ENCODE data around the gene MARCKS. TPM values are rescaled to one million over a fixed set of nuclear protein-coding genes. Genes with fewer than 3 reads are reported as not detected.

Gene MARCKS
- total and polyA plus RNA-seq, 7 experiments from 2014 or later: 0.05 to 31.6 (median 4.7) TPM; not detected in 2

DNA sequence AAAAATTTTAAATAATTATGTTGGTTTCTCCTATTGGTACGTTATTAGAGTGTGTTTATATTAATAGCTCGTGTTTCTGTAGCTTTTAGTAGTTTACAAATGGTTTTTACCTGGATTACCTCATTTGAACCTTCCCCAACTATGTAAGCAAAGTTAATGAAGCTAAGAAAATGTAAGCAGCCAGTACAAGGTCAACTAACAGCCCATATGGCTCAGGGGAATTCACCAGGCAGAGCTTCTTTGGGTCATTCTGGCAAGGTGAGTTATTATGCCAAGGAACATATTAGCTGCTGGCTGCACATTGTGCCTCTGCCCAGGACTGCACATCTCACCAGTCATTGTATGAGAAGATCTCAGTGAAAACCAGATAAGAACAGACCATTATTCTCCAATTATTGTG, 27.0 kb upstream of the MARCKS start:
- Mint-ChIP-seq H3K27me3 (peaks cover 5 to 27% (median 7%) of the 10 kb centered on the region in 5 donors), H3K36me3 (no peaks in the 10 kb centered on the region), H3K4me3 (no peak overlapping the region), H3K4me1 (no peaks in the 10 kb centered on the region), H3K9me3 (peaks cover 0 to 3% (median 0%) of the 10 kb centered on the region in 11 donors), H3K27ac (no peak overlapping the region)
- H3K4me3 ChIP-seq (ENCODE audit: low read length): no peak overlapping the region
- no peaks in the 10 kb centered on the region for H3K36me3 ChIP-seq (ENCODE audit: control insufficient read depth in 2 of 3, insufficient read depth in 3 of 3, low read length in 3 of 3)
- H3K27me3 ChIP-seq (ENCODE audit: control insufficient read depth in 2 of 2, insufficient read depth in 2 of 2, low read length in 2 of 2): no peaks in the 10 kb centered on the region
- no peaks in the 10 kb centered on the region for H3K4me1 ChIP-seq (ENCODE audit: control insufficient read depth in 2 of 2, insufficient read depth in 2 of 2, low read length in 2 of 2)
- H3K9me3 ChIP-seq (ENCODE audit: control insufficient read depth in 2 of 3, low read length in 3 of 3): no peaks in the 10 kb centered on the region
- intact Hi-C loops (cut with micrococcal nuclease): no loop called here
- no peak for DNase-seq
- CTCF ChIA-PET: no interaction called here
- no peak for ATAC-seq
- POLR2A ChIA-PET: no interaction called here
- no peak overlapping the region for H3K27ac ChIP-seq (ENCODE audit: low read depth, low read length)

DNA sequence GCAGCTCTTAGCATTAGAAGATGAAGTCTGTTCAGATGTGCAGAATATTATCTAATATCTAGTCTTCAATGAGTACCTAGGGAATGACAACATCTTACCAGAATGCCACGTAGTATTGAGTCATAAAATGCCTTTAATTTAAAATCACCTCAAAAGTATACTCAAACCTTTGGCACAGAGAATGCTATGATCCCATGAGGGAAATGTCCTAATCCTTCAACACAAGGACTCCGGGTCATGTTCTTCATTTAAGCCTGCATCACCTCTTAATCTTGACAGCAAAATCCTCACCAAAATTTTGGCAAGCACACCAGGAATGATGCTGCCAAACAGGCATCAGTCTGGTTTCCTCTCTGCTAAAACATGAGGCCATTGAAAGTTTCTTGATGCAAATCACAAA, 23.6 kb upstream of the MARCKS start:
- ChIA-PET CTCF (no interaction called here), POLR2A (no interaction called here)
- ATAC-seq: no peak
- Histone ChIP-seq H3K27me3 (ENCODE audit: control insufficient read depth in 2 of 2, insufficient read depth in 2 of 2, low read length in 2 of 2) (no peaks in the 10 kb centered on the region), H3K9me3 (ENCODE audit: control insufficient read depth in 2 of 3, low read length in 3 of 3) (no peaks in the 10 kb centered on the region), H3K4me1 (ENCODE audit: control insufficient read depth in 2 of 2, insufficient read depth in 2 of 2, low read length in 2 of 2) (no peaks in the 10 kb centered on the region), H3K36me3 (ENCODE audit: control insufficient read depth in 2 of 3, insufficient read depth in 3 of 3, low read length in 3 of 3) (no peaks in the 10 kb centered on the region), H3K4me3 (ENCODE audit: low read length) (no peak overlapping the region), H3K27ac (ENCODE audit: low read depth, low read length) (no peak overlapping the region)
- Mint-ChIP-seq H3K36me3 (no peaks in the 10 kb centered on the region), H3K4me1 (no peaks in the 10 kb centered on the region), H3K27ac (no peak overlapping the region), H3K9me3 (no peaks in the 10 kb centered on the region), H3K4me3 (no peak overlapping the region), H3K27me3 (peaks cover 0 to 16% (median 5%) of the 10 kb centered on the region in 5 donors)
- intact Hi-C loops (cut with micrococcal nuclease): no loop called here
- DNase-seq: no peak

DNA sequence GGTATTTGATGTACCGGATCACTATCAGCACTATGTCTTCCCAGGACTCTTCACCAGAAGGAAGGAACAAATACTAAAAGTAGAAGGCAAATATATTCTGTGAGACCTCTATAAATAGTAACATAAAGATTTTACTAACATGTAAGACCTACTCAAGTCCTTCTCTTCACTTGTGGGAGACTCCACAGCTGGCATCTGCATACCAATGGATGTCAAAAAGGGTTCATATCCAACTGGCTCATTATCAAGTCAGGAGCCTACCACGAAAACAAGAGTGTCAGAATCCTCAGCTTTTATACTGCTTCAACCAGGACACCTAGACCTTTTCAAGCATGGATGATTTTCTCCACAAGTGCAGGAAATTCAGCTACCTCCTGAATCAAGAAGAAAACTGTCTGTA, 20.0 kb upstream of the MARCKS start:
- Histone ChIP-seq H3K27ac (ENCODE audit: low read depth, low read length) (no peak overlapping the region), H3K27me3 (ENCODE audit: control insufficient read depth in 2 of 2, insufficient read depth in 2 of 2, low read length in 2 of 2) (no peaks in the 10 kb centered on the region), H3K9me3 (ENCODE audit: control insufficient read depth in 2 of 3, low read length in 3 of 3) (no peaks in the 10 kb centered on the region), H3K4me3 (ENCODE audit: low read length) (no peak overlapping the region), H3K4me1 (ENCODE audit: control insufficient read depth in 2 of 2, insufficient read depth in 2 of 2, low read length in 2 of 2) (no peaks in the 10 kb centered on the region), H3K36me3 (ENCODE audit: control insufficient read depth in 2 of 3, insufficient read depth in 3 of 3, low read length in 3 of 3) (no peaks in the 10 kb centered on the region)
- DNase-seq: no peak
- no peak overlapping the region for H3K4me3 Mint-ChIP-seq
- no peaks in the 10 kb centered on the region for H3K36me3 Mint-ChIP-seq
- H3K27ac Mint-ChIP-seq: no peak overlapping the region
- intact Hi-C loops (cut with micrococcal nuclease): no loop called here
- ChIA-PET POLR2A (no interaction called here), CTCF (no interaction called here)
- H3K4me1 Mint-ChIP-seq: no peaks in the 10 kb centered on the region
- no peak for ATAC-seq
- peaks cover 3 to 17% (median 8%) of the 10 kb centered on the region in 5 donors for H3K27me3 Mint-ChIP-seq
- H3K9me3 Mint-ChIP-seq: no peaks in the 10 kb centered on the region

- Histone ChIP-seq H3K36me3 (ENCODE audit: control insufficient read depth in 2 of 3, insufficient read depth in 3 of 3, low read length in 3 of 3) (no peaks in the 10 kb centered on the region), H3K4me3 (ENCODE audit: low read length) (no peak overlapping the region), H3K27me3 (ENCODE audit: control insufficient read depth in 2 of 2, insufficient read depth in 2 of 2, low read length in 2 of 2) (peaks cover 0 to 3% of the 10 kb centered on the region in 2 donors), H3K27ac (ENCODE audit: low read depth, low read length) (no peak overlapping the region), H3K9me3 (ENCODE audit: control insufficient read depth in 2 of 3, low read length in 3 of 3) (no peaks in the 10 kb centered on the region), H3K4me1 (ENCODE audit: control insufficient read depth in 2 of 2, insufficient read depth in 2 of 2, low read length in 2 of 2) (no peaks in the 10 kb centered on the region)
- no peaks in the 10 kb centered on the region for H3K4me1 Mint-ChIP-seq
- CTCF ChIA-PET: no interaction called here
- H3K9me3 Mint-ChIP-seq: no peaks in the 10 kb centered on the region
- H3K27me3 Mint-ChIP-seq: peaks cover 15 to 36% (median 20%) of the 10 kb centered on the region in 5 donors
- DNase-seq: no peak
- intact Hi-C loops (cut with micrococcal nuclease): no loop called here
- no peak for ATAC-seq
- no peak overlapping the region for H3K27ac Mint-ChIP-seq
- no peak overlapping the region for H3K4me3 Mint-ChIP-seq
- POLR2A ChIA-PET: no interaction called here
- no peaks in the 10 kb centered on the region for H3K36me3 Mint-ChIP-seq
These were observed 15.0 kb upstream of the MARCKS start for GRCh38 chr6:113842165-113842564.

GRCh38 chr6:113843500-113844073, 13.6 kb upstream of the MARCKS start:
- Mint-ChIP-seq H3K36me3 (no peaks in the 10 kb centered on the region), H3K27me3 (peaks cover 21 to 47% (median 31%) of the 10 kb centered on the region in 5 donors), H3K27ac (no peak overlapping the region), H3K4me3 (no peak overlapping the region), H3K9me3 (no peaks in the 10 kb centered on the region), H3K4me1 (no peaks in the 10 kb centered on the region)
- Histone ChIP-seq H3K4me3 (ENCODE audit: low read length) (no peak overlapping the region), H3K27ac (ENCODE audit: low read depth, low read length) (no peak overlapping the region), H3K9me3 (ENCODE audit: control insufficient read depth in 2 of 3, low read length in 3 of 3) (no peaks in the 10 kb centered on the region), H3K27me3 (ENCODE audit: control insufficient read depth in 2 of 2, insufficient read depth in 2 of 2, low read length in 2 of 2) (peaks cover 0 to 3% of the 10 kb centered on the region in 2 donors), H3K36me3 (ENCODE audit: control insufficient read depth in 2 of 3, insufficient read depth in 3 of 3, low read length in 3 of 3) (no peaks in the 10 kb centered on the region), H3K4me1 (ENCODE audit: control insufficient read depth in 2 of 2, insufficient read depth in 2 of 2, low read length in 2 of 2) (no peaks in the 10 kb centered on the region)
- intact Hi-C loops (cut with micrococcal nuclease): no loop called here
- DNase-seq (no peak), ATAC-seq (no peak)
- POLR2A ChIA-PET: no interaction called here
- CTCF ChIA-PET: no interaction called here

DNA sequence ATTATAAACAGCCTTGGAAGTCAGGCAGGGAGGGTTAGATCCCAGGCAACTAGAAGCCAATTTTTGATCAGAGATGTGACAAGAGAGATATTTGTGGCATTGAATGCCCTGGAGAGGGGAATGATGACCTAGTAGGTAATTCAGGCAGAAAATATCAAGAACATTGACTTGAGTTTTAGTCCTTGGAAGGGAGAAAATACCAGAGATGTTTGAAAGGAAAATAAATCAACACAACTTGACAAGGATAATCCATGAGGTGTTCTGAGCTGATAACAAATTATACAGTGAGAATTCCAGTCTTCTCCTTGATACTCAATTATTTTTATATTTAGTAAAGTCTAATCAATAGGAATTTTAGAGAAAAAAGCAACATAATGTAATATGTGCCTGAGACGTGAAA, 10.6 kb upstream of the MARCKS start:
- no peak overlapping the region for H3K4me3 Mint-ChIP-seq
- no peaks in the 10 kb centered on the region for H3K4me1 Mint-ChIP-seq
- DNase-seq (no peak), ATAC-seq (no peak)
- no peak overlapping the region for H3K27ac Mint-ChIP-seq
- H3K4me1 ChIP-seq (ENCODE audit: control insufficient read depth in 2 of 2, insufficient read depth in 2 of 2, low read length in 2 of 2): no peaks in the 10 kb centered on the region
- no peaks in the 10 kb centered on the region for H3K36me3 Mint-ChIP-seq
- no peaks in the 10 kb centered on the region for H3K36me3 ChIP-seq (ENCODE audit: control insufficient read depth in 2 of 3, insufficient read depth in 3 of 3, low read length in 3 of 3)
- peaks cover 0 to 3% of the 10 kb centered on the region in 2 donors for H3K27me3 ChIP-seq (ENCODE audit: control insufficient read depth in 2 of 2, insufficient read depth in 2 of 2, low read length in 2 of 2)
- H3K4me3 ChIP-seq (ENCODE audit: low read length): no peak overlapping the region
- no peaks in the 10 kb centered on the region for H3K9me3 Mint-ChIP-seq
- POLR2A ChIA-PET: no interaction called here
- H3K27me3 Mint-ChIP-seq: peaks cover 28 to 47% (median 35%) of the 10 kb centered on the region in 5 donors
- H3K27ac ChIP-seq (ENCODE audit: low read depth, low read length): no peak overlapping the region
- CTCF ChIA-PET: interaction anchor here (0.8 kb wide), 1 partner anchor 1505 kb away, joined by 3 read pairs; no protein-coding TSS in a partner anchor
- H3K9me3 ChIP-seq (ENCODE audit: control insufficient read depth in 2 of 3, low read length in 3 of 3): no peaks in the 10 kb centered on the region
- intact Hi-C loops (cut with micrococcal nuclease): no loop called here

GRCh38 chr6:113847447-113847846, 9.7 kb upstream of the MARCKS start:
- no peak overlapping the region for H3K4me3 Mint-ChIP-seq
- DNase-seq: no peak
- no peaks in the 10 kb centered on the region for H3K4me1 Mint-ChIP-seq
- no peaks in the 10 kb centered on the region for H3K36me3 Mint-ChIP-seq
- intact Hi-C loops (cut with micrococcal nuclease): no loop called here
- POLR2A ChIA-PET: no interaction called here
- H3K9me3 Mint-ChIP-seq: peaks cover 0 to 3% (median 0%) of the 10 kb centered on the region in 11 donors
- H3K27me3 Mint-ChIP-seq: peaks cover 31 to 53% (median 40%) of the 10 kb centered on the region in 5 donors
- Histone ChIP-seq H3K27ac (ENCODE audit: low read depth, low read length) (no peak overlapping the region), H3K9me3 (ENCODE audit: control insufficient read depth in 2 of 3, low read length in 3 of 3) (no peaks in the 10 kb centered on the region), H3K27me3 (ENCODE audit: control insufficient read depth in 2 of 2, insufficient read depth in 2 of 2, low read length in 2 of 2) (peaks cover 0 to 3% of the 10 kb centered on the region in 2 donors), H3K36me3 (ENCODE audit: control insufficient read depth in 2 of 3, insufficient read depth in 3 of 3, low read length in 3 of 3) (no peaks in the 10 kb centered on the region), H3K4me1 (ENCODE audit: control insufficient read depth in 2 of 2, insufficient read depth in 2 of 2, low read length in 2 of 2) (no peaks in the 10 kb centered on the region), H3K4me3 (ENCODE audit: low read length) (no peak overlapping the region)
- H3K27ac Mint-ChIP-seq: no peak overlapping the region
- CTCF ChIA-PET: no interaction called here
- ATAC-seq: no peak

All from naive thymus-derived CD4-positive, alpha-beta T cell (primary cell).